ENCODE results near the gene PRG3.
A peak's percentile ranks its signal among the peaks of the same experiment; 100 is the strongest.

DNA sequence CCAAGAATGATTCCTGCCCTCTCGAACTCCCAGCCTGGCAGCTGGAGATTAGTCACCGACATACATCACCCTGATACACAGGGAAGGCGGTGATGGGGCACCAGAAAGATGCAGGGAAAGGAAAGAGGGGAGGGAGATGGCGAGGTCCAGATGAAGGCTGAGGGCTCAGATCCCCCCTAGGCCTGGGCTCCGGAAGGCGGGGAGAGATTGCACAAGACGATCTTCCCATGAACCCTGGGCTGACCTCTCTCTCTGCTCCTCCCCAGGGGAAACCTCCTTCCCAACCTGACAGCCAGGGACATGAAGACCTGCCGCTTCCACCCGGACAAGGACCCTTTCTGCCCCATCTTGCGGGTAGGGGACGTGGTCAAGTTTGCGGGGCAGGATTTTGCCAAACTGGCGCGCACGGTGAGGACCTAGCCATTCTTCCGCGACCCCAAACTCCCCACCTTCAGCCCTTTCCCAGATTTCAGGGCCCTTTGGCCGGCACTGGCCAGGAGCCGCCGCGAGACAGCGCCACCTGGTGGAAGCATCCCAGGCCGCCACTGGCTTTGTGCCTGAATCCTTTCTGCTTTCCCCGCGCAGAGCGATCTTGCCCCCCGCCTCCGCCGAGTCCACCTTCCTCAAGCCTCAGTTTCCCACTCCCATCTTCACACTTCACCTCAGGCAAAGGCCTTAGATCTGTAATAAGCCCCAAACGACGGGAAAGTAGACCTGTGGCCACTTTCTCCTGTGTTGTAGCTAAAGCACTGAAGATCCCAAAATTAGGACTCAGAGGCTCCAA lies 31.3 kb downstream of the PRG3 start:
- TF ChIP-seq POLR2A (IDR thresholded peaks at IDR 0.05) (no peak), CTCF (IDR thresholded peaks at IDR 0.05) (peak; percentile 73 to 96 (median 84))
